NCI-H82 treated with DMSO at 0.1 percent for 48 hours (cell line): ENCODE data around the gene PDE4D.

ENCODE experiments used
- DNase-seq: peaks from one replicate; lab custom pipeline; 2025; ENCODE audit not compliant: unreplicated experiment; lab: John Stamatoyannopoulos, UW

The PDE4D gene

DNA sequence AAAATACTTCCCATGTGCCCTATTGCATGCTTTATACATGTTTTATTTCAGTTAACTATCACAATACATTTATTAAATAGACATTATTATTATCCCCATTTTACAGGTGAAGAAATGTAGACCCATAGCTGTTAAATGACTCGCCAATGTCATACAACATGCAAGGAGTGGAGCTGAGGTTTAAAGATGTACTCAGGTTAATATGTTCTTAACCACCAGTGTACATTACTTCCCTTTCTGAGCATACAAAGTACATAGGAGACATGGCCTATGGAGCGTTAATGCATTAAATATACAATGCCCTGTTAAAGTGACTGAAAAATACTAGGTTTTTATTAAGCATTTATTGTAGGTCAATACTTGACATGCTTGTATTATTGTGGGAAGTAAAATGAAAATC, 407.0 kb downstream of the PDE4D start:
- no peak for DNase-seq

DNA sequence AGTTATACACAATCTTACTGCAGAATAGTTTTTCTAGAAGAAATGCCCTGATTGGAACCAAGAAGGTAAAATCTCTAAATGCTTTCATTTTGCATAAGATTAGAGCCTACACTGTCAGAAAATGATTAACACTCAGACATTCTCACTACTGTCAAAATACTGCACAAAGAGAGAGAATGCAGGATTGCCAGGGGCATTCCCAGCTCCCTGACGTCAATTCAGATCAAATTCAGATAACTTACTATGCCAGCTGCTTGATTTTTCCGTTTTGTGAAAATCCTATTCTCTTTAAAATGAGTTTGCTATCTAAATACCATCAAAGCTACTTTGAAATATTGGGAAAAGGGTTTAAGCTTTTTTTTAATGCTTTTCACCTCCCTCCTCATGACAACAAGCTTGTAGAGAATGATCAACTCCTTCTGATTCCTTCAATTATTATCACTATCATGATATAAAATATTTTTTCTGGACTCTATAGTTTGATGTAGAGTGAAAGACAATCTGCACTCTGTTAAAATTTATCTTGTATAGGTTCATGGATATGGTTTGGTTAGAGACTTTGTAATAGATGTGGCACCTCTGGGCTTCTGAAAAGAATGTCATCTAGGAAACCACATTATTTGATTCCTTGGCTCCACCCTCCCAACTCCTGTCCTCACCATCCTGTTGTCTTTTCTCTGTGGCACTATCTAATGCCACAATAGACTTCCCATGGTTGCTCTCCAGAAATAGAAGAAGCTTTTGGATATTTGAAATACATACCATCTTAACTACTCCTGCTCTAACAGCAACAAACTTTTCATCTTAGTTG, 407.7 kb downstream of the PDE4D start:
- DNase-seq, result no peak

DNA sequence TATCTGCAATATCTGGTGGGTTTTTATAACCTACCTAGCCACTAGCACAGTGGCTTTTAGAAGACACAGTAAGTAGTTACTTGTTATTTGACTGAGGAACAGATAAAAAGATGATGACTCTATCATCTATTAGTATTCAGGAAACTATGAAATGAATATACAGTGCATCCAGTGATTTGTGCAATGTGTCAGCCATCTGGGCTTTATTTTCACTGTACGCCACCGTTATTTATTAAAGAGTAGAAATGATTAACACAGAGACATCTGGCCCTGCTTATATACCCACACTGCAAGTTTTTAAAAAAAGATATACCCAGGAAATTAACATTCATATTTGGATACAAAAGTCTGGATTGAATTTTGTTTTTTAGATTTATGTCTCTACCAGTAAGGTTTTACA, 408.4 kb downstream of the PDE4D start:
- no peak for DNase-seq

DNA sequence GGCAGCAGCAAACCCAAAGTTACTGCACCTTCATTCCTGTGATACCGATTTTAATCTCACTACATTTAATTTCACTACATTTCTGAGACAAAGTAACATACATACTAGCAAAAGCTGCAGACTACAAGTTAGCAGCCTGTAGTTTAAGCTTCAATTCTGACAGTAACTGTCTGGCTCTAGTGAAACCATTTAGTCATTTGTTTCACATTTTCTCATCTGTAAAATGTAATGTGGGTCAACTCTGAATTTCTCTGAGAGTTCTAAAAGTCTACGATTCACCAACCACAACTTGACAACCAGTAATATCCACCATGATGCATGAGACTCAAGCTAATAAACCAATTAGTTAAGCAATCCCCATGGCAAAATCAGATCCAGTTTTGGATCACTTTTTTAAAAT, 408.9 kb downstream of the PDE4D start:
- DNase-seq, result no peak

DNA sequence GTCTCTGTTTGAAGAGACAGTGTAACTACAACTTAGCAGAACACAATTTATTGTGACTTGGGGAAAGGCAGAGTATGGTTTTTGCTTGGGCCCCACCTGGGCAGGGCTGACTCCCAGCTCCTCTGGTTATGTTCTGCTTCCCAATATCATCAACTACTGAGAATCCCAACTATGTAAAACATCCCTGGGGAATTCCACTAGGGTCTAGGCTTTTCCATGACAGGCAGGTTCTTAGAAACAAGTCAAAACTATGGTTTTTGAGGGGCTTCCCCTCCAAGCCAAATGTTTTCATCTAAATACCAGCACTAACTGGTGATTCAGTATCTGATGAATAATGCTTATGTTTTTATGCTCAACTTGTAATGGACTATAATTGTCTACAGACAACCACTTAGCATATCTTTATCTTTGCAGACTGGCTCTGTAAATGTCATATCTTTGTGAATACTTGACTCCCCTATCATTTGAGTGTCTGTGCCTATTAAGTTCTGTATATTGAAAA, 409.5 kb downstream of the PDE4D start:
- no peak for DNase-seq

DNA sequence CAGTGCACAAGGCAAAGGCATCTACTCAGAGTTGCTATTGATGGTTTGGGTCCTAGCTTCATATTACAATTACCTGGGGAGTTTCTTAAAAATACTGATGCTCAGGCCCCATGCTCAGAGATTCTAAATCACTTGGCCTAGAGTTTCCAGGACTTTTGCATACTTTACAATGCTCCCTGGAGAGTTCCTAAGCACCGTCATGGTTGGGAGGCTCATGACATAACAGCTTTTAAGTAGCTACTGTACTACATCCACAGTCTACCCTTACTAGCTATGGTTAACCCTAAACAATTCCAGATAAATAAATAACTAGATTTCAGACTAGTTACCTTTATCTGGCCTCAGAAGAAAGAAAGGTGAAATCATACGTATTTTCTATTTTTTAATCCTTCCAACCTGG, 414.4 kb downstream of the PDE4D start:
- no peak for DNase-seq

DNA sequence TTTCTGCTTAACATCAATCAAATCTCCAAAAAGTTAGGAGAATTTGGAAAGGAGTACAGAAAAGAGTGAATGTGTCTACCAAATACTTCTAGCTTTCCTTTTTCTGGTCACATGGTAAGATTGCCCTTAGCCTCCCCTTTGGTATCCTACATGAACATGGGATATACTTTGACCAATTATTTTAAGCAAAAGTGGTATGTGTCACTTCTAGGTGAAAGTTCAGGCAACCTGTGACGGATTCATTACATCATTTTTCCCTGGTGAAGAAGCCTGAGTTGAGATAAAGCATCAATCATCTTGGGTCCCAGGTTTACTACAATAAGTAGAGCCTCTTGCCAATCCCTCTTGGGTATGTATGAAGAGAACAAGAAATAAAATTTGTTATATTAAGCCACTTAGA, 419.2 kb downstream of the PDE4D start:
- no peak for DNase-seq

DNA sequence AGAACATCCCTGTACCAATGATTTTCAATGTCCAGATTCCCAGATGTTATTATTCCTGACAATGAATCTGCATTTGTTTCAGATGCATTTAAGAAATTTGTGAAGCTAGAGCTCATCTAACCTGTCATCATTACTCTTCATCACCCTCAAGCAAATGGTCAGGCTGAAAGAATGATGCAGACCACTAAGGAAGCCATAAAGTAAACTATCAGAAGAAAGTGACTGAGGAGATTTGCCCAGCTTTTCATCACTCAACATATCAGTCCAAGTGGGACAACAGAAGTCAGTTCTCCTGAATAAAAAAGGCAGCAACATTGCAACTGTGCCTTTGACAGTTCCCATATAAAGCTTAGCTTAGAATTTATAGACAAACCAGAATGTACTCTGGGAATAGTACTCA, 419.9 kb downstream of the PDE4D start:
- DNase-seq, result no peak

DNA sequence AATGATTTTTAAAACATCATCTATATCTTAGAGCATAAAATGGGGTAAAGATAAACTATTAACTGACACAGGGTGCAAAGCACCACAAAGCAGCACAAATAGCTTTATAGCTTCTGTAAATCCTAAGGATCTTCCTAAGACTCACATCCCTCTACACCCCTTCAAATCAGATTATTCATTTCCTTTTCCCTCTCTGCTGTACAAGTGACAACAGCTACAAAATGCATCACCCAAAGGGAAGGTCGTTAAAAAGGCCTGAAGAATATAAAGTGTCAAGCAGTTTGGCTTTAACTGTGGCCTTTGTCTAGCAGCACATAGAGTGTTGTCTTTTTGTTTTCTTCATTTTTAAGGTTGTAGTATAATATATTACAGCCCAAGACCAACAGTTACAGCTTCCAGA, 422.1 kb downstream of the PDE4D start:
- peak; percentile 18 for DNase-seq

DNA sequence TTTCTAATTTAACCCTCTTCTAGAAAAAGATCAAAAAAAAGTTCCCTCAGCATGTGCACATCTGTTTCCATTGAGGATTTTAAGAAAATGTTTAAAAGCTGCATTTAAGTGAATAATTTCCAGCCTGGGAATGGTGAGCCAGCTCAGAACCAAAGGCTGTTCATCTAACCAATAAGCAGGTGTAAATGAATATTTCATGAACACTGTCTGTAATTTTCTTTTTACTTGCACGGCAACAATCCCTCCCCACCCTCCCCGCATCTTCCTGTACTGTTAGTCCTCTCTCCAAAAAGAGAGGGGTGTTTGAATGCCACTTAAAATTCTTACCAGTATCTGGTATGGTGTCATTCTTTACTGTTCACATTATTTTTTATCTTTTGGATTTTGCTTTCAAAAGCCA, 425.6 kb downstream of the PDE4D start:
- no peak for DNase-seq

DNA sequence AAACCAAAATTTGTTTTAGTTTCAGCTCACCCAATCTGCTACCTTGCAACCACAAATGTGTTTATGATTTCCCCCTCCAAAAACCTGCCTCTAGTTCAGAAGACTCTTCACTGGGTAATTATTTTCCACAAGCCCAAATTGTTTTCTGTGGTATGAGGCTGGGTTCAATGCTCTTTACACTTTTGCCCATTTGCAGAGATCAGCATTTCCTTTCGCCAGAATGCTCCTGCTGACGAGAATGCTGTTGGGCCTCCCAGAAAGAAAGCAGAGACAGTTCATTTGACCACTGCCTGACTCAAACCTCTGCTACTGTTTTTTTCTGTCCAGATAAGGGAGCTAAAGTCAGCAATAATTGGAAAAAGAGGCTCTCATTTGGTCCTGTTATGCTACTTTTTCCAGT, 427.3 kb downstream of the PDE4D start:
- no peak for DNase-seq

DNA sequence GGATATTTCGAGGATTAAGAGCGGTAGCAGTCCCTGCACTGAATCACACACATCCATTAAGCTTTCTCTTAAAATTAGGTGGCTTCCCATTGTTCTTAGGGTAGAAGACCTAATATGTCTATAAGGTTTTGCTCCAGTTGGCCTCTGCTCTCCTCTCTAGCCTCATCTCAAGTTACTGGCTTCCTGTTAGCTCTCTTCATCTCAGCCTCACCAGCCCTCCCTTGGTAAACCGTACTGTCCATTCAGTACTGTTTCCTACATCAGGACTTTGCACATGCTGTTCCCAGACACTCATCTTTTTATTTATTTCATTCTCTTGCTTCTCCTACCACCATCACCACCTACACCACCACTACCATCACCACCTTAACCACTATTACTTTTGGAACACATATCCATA, 428.6 kb downstream of the PDE4D start:
- DNase-seq, result no peak

DNA sequence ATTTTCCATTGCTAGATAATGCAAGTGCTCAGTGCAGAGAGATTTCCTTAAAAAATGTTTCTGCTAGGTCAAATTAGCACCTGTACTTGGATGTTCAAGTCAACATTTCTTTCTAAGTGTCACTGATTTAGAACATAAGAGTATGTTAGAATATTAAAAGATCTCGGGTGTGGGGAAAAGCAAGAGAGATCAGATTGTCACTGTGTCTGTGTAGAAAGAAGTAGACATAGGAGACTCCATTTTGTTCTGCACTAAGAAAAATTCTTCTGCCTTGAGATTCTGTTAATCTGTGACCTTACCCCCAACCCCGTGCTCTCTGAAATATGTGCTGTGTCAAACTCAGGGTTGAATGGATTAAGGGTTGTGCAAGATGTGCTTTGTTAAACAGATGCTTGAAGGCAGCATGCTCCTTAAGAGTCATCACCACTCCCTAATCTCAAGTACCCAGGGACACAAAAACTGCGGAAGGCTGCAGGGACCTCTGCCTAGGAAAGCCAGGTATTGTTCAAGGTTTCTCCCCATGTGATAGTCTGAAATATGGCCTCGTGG, 429.8 kb downstream of the PDE4D start:
- peak; percentile 22 for DNase-seq

DNA sequence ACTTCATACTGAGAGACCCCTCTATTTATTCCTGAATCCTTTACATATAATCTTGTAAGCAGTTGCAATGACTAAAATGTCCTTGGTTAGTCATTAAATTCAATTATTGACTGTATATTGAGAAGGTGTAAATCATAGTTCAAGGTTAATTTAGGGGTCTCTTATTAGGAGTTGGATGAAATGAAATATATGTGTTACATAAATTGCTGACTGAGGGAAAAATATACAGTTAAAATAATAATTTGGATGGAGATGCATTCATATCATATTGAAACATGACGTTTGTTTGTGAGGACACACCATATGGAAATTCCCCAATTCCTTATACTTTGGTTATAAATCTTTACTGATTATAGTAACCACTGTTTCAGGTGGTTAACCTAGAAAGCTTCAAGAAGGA, 430.6 kb downstream of the PDE4D start:
- DNase-seq, result no peak

DNA sequence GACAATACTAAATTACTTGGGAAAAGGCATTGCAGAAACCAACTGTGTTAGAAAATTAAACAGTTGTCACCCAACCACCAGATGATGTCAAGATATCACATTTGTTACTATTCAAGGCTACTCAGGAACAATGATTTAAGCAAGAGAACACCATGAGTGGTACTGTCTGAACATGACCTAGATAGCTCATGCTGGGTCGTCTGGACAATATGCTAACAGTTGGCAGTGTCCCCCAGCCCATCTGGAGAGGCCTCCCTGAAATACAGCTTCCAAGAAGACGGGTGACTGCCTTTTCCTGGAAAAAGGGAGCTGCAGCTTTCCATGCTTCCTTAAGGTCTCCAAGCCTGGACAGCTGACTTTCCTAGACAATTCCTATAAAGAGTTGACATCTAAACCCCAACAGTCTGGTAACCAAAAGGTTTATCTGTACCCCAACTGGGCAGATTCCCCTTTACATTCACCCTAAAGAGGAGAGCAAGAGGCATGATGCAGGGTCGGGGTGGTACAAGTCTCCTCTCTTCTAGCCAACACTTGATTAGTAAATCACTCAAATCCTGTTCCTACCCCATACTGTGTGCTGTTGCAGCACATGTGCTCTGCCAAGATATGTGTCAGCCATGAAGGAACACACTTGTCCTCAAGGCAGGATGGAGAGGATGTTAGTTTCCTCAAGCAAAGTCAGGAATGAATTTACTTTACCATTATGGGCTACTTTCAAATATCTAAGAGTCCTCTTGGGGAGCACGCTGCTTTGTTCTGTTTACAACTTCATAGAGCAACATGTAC, 433.0 kb downstream of the PDE4D start:
- DNase-seq, result peak; percentile 52

DNA sequence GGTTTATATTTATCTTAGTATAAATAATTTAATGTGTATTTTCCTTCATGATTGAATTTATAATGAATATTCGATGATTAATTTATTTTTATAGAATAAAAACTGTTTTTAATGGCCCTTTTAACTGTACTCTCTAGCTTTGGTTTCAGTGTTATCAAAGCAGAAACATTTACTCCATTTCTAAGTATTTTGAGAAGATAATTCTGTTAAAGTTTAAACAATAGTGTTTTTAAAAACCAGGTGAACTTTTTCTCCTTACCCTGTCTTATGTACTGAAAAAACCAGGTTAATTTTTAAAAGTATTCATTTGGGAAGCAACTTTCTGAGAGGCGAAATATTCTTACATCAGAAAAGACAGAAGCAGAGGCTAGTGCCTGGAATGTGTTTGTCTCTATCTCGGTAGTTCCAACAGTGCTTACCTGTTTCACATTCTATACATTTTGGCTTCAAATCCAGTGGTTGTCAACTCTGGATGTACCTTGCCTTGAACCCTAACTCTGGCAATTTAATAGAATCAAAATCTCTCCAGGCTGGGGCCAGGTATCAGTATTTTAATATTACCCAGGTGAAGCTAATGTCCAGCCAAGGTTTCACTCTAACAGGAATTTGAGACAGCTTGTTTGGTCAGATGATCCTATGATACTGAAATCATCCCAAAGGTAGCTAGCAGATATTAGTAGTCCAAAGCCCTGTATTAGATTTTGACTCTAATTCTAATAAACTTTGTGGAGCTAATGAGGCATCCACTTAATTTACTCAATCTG, 434.4 kb downstream of the PDE4D start:
- no peak for DNase-seq

DNA sequence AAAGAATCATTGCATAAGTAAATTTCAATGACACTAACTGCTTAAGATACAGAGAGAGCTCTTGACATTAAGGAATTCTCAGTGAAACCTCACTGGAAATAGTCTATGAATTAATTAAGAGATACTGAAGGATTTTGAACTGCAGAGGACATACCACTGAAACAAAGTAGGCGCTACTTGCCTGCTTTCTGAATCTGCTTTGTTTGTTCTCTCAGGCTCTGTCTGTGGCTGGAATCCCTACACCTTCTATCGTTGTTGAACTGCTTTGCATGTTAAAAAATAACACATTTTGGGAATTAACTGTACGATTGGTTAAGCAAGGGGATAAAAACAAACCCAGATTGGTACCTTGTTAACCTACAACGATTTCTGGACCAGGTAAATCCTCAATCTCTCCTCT, 435.2 kb downstream of the PDE4D start:
- no peak for DNase-seq

DNA sequence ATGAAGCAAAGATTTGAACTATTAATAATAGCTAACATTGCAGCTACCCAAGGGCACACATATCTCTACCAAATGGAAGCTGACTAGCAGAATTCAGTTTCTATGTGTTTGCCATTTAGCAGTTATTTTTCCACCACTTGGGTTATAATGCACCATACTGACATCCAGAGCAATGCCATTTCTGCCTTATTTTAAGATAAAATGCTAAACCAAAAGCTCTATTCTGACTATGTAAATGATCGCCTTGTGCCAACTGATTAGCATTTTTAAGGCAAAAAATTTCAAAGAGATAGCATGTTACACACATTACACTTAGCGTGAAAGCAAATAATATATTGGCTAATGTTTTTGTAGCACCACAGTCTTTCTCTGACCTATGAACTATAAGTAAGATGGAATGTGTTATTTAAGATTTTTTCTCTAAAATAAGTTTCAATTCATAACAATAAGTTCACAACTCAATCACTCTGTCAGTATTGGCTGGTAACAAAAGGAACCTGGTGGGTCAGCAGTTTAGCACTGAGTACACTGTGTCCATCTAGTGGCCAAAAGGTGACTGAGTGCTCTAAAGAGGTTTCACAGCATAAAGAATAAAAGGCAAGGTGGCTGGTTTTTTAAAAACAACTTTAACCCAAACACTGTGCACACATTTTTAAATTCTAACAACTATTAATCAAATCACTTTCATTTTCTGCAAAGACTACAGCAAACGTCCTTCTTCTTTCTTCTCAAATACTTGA, 443.5 kb downstream of the PDE4D start:
- no peak for DNase-seq

DNA sequence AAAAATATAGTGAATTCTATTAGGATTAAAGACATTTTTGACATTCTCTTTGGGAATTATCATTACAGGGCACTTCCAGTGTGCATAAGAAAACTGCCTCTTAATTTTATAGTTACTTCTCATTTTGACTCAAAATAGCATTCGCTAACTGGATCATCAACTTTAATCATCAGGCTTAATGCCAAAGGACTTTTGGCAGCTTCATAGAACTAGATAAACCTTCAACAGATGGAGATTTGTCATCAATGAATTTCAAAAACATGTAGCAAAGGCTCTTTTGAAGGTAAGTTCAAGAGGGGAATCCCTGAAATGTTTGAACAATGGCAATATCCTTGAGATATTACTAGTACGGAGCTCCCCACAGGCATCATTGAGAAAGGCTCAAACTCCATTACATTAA, 447.2 kb downstream of the PDE4D start:
- no peak for DNase-seq

DNA sequence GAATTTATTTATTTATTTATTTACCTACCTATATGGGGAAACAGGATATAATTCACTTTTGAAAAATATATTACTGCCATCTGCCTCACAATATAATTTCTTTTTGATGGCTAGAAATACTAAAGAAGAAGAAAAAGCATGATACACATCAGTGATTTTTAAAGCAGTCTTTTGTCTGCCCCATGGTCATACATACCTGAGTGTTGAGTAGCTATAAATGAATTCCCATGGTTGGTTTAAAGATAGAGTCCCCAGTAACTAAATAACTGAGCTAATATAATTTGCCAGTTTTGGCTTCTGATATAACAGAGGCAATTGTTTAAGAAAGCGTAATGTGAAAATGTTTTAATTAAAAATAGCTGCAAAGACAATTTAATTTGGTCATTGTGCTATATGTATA, 447.8 kb downstream of the PDE4D start:
- DNase-seq, result no peak

DNA sequence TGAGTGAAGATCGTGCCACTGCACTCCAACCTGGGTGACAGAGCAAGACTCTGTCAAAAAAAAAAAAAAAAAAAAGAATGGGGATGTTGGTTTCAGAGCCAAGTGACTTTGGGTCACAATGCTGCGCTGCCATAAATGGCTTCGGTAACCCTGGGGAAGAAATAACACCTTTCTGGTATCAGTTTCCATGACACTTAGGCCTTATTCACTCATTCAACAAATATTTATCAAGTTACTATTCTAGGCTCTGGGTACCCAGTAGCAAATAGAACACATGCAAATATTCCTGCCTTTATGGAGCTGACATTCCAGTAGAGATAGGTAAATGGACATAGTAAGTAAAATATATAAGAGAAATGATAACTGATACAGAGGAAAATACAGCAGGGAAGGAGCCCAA, 454.2 kb downstream of the PDE4D start:
- no peak for DNase-seq
